Measurements from ENCODE around the gene EPB41L5. TPM values are rescaled to one million over a fixed set of nuclear protein-coding genes. Genes with fewer than 3 reads are reported as not detected.

The EPB41L5 gene
- total RNA-seq, 4 donors from 2014 or later: 11.4 to 42.9 (median 14.5) TPM

DNA sequence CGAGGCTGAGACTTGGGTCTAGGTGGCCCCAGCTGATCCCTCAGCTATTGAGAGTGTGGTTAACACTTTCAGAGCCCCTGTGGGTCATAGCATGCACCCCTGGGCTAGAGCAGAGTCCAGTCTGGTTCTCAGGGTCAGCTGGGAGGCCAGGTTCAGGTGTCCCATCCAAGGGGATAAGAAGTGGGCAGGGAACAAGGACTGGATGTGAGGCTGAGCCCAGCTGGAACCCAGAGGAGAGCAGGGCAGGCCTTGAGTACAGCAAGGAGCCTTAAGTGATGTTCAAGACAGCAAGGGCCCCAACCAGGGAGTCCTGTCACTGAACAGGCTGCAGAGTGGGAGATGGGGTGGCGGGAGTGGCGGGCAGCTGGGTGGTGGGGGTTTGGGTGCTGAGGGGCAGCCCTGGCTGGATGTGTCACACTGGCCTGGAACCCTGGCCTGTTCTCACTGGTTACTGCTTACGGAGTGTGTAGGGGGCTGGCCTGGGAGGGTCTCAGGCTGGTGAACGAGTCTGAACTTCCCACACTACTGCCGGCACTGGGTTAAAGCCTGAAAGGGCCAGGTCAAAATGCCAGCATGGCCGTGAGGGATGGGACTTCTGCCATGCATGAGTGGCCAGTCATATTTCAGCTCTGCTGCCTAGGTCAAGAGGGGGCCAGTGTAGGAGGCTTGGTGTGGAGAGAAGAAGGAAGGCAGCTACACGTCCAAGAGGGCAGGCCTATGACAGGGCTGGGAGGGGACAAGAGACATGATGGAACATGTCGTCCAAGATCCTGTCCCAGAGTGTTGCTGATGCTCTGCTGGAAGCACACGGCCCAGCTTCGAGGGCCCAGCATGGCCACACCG, 196.8 kb downstream of the EPB41L5 start:
- DNase-seq (ENCODE audit: low spot score in 2 of 2): no peak
- H3K27ac ChIP-seq: no peak overlapping the region
- 80 to 85% methylated on average over 11 to 12 of the region's 12 CpGs for WGBS, 2 donors
- no peaks in the 10 kb centered on the region for H3K9me3 ChIP-seq
- no peaks in the 10 kb centered on the region for H3K4me1 ChIP-seq
- no peak overlapping the region for H3K4me3 ChIP-seq
- H3K27me3 ChIP-seq: no peaks in the 10 kb centered on the region
- TF ChIP-seq POLR2A (IDR thresholded peaks at IDR 0.05) (no peak), EP300 (IDR thresholded peaks at IDR 0.05) (no peak)
- TF ChIP-seq, protein P1, sequence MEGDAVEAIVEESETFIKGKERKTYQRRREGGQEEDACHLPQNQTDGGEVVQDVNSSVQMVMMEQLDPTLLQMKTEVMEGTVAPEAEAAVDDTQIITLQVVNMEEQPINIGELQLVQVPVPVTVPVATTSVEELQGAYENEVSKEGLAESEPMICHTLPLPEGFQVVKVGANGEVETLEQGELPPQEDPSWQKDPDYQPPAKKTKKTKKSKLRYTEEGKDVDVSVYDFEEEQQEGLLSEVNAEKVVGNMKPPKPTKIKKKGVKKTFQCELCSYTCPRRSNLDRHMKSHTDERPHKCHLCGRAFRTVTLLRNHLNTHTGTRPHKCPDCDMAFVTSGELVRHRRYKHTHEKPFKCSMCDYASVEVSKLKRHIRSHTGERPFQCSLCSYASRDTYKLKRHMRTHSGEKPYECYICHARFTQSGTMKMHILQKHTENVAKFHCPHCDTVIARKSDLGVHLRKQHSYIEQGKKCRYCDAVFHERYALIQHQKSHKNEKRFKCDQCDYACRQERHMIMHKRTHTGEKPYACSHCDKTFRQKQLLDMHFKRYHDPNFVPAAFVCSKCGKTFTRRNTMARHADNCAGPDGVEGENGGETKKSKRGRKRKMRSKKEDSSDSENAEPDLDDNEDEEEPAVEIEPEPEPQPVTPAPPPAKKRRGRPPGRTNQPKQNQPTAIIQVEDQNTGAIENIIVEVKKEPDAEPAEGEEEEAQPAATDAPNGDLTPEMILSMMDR (IDR thresholded peaks at IDR 0.05): no peak
- H3K36me3 ChIP-seq: no peaks in the 10 kb centered on the region

DNA sequence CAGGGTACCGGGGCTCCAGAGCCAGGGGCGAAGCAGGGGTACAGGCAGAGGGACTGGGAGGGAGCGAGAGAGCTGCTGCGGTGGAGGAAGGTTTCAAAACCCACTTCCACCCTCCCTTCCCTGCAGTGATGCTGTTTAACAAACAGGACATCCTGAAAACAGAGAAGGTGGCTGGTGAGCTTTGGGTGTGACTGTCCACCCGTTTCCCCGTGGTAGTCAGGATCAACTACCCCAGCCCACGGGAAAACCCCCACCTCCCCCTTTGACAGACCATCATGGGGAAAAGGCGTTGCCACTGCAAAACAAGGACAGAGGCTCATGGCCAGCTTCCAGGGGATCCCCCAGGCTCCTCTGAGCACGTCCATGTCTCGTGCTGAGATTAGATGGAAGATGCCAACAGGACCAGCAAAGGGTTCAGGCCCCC, 197.4 kb downstream of the EPB41L5 start:
- no peak overlapping the region for H3K27ac ChIP-seq
- H3K9me3 ChIP-seq: no peaks in the 10 kb centered on the region
- WGBS, 2 donors: 70 to 76% methylated on average over 10 of the region's 10 CpGs
- no peak for DNase-seq (ENCODE audit: low spot score in 2 of 2)
- H3K4me1 ChIP-seq: no peaks in the 10 kb centered on the region
- H3K27me3 ChIP-seq: no peaks in the 10 kb centered on the region
- H3K4me3 ChIP-seq: no peak overlapping the region
- TF ChIP-seq, protein P1 (IDR thresholded peaks at IDR 0.05): no peak
- TF ChIP-seq EP300 (IDR thresholded peaks at IDR 0.05) (no peak), POLR2A (IDR thresholded peaks at IDR 0.05) (no peak)
- no peaks in the 10 kb centered on the region for H3K36me3 ChIP-seq

DNA sequence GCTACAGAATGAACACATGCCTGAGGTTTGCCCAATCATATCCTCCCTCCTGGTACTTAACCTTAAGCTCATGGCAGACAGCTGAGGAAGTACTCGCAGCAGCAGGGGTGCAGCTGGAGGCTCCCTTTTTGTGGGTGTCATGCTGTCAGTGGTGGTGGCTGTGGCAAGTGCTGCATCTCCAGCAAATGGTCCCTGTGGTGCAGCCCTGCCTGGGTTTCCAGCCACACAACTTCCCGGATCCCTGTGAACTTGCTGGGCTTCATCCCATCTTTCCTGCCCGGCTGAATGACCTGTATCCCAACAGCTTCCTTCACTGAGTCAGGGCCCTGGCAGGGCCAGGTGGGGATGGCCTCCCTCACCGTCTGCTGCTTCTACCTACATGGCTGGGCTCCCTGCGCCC, 205.3 kb downstream of the EPB41L5 start:
- DNase-seq (ENCODE audit: low spot score in 2 of 2): no peak
- Histone ChIP-seq H3K4me1 (peaks cover 0 to 17% (median 4%) of the 10 kb centered on the region in 4 donors), H3K27ac (no peak overlapping the region), H3K9me3 (peaks cover 0 to 4% (median 0%) of the 10 kb centered on the region in 4 donors), H3K4me3 (no peak overlapping the region), H3K27me3 (no peaks in the 10 kb centered on the region), H3K36me3 (peaks cover 0 to 38% (median 0%) of the 10 kb centered on the region in 3 donors)
- TF ChIP-seq EP300 (IDR thresholded peaks at IDR 0.05) (no peak), POLR2A (IDR thresholded peaks at IDR 0.05) (no peak)
- TF ChIP-seq, protein P1 (IDR thresholded peaks at IDR 0.05): no peak
- WGBS, 2 donors: 97 to 100% methylated on average over 3 to 5 of the region's 5 CpGs

DNA sequence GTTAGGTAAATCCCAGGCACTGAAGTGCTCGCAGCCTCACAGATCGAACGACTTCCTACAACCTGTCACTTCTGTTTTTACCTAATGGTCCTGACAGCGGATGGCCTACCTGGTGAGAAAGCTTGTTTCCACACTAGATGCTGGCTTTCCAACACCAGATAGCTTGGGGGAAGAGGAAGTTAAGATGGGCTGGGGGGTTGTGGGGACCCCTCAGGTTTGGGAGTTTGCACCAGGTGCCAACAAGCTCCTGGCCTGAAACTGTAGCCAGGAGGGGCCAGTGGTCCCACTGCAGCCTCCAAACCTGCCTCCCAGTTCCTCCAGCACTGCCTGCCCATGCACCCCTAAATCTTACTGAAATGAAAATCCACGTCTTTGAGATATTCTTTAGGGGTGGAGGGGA, 206.4 kb downstream of the EPB41L5 start:
- Histone ChIP-seq H3K9me3 (peaks cover 0 to 4% (median 0%) of the 10 kb centered on the region in 4 donors), H3K27me3 (no peaks in the 10 kb centered on the region), H3K4me1 (peaks cover 0 to 24% (median 8%) of the 10 kb centered on the region in 4 donors), H3K27ac (no peak overlapping the region), H3K36me3 (peaks cover 0 to 38% (median 0%) of the 10 kb centered on the region in 3 donors), H3K4me3 (no peak overlapping the region)
- WGBS, 2 donors: 99 to 100% methylated on average over 5 of the region's 5 CpGs
- TF ChIP-seq, protein P1 (IDR thresholded peaks at IDR 0.05): no peak
- TF ChIP-seq POLR2A (IDR thresholded peaks at IDR 0.05): no peak
- DNase-seq (ENCODE audit: low spot score in 2 of 2): no peak

DNA sequence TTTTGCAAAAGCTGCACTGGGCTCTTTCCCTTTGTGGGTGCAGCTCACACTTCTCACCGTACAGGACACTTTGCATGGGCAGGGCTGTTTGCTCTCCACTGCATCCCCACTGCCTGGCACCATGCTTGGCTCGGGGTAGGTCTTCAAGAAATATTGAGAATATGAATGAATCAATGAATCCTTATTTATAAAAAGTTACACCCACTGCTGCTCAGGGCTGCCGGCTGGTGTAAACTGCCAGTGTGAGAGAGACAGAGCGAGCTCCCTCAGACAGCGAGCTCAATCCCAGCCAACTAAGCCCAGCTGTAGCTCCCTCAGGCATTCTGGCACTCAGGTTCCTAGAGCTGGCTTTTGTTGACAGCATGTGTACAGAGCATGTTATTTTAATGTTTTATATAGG, 206.9 kb downstream of the EPB41L5 start:
- no peaks in the 10 kb centered on the region for H3K27me3 ChIP-seq
- H3K9me3 ChIP-seq: peaks cover 0 to 4% (median 0%) of the 10 kb centered on the region in 4 donors
- 90 to 94% methylated on average over 5 of the region's 5 CpGs for WGBS, 2 donors
- TF ChIP-seq POLR2A (IDR thresholded peaks at IDR 0.05) (no peak), EP300 (IDR thresholded peaks at IDR 0.05) (no peak)
- TF ChIP-seq, protein P1 (IDR thresholded peaks at IDR 0.05): no peak
- peaks cover 0 to 38% (median 0%) of the 10 kb centered on the region in 3 donors for H3K36me3 ChIP-seq
- H3K4me3 ChIP-seq: no peak overlapping the region
- peaks cover 0 to 25% (median 8%) of the 10 kb centered on the region in 4 donors for H3K4me1 ChIP-seq
- H3K27ac ChIP-seq: no peak overlapping the region
- no peak for DNase-seq (ENCODE audit: low spot score in 2 of 2)
